HPDE6-E6E7 (cell line): ENCODE results near the gene HSD11B2.
A peak's percentile ranks its signal among the peaks of the same experiment; 100 is the strongest.

Experiments
- DNase-seq: peaks from one replicate; pipeline ENCODE4 v3.0.0; 2011; ENCODE audit warnings: missing footprints; ENCODE audit errors: extremely low spot score

HSD11B2 gene

GRCh38 chr16:67396159-67397035 lies 34.5 kb upstream of the HSD11B2 start:
- DNase-seq, result peak; percentile 94

DNA sequence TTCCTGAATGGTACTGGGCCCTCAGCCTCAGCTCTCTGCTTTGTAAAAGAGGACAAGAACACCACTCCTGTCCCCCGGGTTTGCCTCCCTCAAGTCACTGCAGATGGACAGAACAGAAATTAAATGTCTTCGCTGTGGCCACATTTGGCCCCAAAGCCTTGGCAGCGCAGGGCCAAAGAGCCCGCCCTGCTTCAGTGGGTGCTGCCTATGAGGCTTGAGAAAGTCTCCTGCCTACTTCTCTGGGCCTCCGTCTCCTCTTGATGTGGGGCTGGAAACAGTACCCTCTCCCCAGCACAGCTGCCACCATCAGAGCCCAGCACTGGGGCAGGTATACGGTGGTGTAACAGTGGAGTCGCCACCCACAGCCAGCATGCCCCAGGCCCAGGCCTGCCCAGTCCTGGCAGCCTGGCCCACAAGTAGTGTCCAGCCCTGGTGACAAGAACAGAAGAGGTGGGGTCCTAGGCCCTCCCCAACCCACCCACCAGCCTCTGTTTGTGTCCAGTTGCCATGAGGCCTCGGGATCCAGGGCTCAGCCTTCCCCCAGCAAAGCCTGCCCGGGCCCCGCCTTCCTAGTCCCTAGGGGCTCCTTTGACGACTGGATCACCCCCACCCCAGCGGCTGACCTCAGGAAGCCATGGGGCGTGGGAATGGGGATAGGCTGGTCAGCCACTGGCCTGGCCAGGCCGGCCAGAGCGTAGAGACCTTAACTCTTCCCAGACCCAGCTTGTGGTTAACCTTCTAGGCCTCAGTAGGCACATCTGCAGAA lies 33.7 kb upstream of the HSD11B2 start:
- DNase-seq, result no peak

DNA sequence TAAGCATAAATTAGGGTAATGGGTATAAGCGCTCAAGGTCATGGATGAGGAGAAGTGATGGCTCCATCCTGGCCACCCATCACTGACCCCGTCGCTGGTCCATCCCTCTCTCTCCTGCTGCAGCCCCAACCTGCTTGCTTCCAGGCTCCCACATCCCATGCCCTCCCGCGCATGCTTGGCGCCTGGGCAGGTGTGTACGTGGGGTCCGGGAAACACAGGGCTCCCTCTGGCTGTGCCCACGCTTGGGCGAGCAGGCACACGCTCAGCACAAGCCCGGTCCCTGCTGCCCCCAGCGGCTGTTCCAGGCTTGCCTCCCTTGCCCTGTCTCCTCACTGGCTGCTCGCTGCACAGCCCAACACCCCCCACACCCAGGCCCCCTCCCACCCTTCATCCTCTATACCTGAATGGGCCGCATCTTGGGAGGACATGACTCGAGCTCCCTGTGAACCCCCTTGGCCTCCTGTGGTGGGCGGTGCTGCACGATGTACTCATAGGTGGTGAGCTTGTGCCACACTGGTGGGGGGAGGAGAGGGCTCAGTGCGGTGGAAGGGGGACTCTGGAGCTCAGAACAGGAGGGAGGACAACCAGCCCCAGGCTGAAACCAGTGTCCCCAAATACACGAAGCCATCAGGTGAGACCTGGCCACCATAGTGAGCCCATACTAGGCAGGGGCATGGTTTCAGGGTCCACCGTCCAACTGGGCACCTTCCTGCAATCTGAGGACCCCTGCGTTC lies 32.9 kb upstream of the HSD11B2 start:
- no peak for DNase-seq

DNA sequence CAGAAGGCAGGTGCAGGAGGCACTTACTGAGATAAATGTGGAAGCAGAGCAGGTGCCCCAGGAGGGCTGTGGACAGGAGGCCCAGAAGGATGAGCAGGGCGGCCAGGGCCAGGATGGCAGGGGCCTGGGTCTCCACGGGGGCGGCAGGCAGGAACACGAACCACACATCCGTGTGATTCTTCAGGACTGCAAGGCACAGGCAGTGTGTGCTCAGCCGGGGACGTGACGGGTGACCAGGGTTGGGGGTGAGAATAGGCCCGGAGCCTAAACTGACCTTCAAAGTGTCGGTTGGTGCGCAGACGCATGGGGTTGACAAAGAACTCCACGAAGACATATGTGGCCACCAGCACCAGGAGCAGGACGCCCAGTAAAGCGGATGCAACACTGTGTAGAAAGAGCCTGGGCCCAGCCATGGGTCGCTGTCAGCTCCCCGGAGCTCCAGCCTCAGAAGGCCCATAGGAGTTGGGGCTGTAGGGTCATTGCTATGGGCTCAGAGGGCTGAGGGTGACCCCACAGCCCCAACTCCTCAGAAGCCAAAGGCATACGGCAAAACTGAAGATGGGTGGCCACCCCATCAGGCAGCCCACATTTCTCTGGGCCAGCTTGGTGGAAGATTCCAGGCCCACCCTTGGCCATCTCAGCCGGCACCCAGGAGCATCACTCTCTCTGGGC lies 32.2 kb upstream of the HSD11B2 start:
- DNase-seq, result no peak

GRCh38 chr16:67399218-67399733 lies 31.6 kb upstream of the HSD11B2 start:
- no peak for DNase-seq

DNA sequence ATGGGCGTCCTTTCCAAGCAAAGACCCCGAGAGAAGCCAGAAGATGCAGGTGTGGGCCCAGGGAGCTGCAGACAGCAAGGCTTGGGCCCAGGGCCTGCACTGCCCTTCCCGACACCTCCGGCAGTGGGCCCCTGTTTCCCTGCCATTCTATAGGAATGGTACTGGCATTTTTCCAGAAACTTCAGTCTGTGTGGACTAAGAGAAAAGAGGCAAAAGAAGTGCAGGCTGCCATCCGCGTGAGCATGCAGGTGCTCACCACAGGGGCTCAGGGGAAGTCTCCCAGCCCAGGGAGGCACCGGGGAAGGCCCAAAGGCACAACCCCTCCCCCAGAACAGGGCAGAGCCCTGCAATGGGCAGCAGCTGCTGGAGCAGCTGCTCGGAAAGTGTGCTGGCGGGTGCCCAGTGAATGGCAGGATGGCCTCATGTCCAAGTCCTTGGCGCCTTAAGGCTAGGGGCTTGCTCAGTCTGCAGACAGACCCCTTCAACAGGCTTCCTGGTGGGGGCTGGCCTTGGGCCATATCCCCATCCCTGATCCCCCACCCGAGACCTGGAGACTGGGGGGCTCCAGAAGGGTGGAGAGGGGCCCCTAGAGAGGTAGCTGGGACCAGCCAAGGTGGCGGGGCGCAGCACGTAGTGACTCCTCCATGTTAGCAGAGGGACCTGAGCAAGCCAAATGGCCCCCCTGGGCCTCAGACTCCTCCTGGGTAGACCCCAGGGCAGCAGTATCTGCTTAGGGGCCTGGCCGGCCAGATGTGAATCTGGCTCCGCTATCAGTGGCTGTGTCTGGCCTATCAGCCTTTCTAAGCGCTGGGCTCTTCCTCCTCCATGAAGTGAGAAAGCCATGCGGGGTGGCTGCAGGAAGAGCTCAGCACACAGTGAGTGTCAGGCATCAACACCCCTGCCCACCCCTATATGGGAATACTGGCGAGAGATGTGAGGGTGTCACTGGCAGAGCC lies 30.9 kb upstream of the HSD11B2 start:
- DNase-seq, result no peak

- DNase-seq, result no peak
These were observed 30.0 kb upstream of the HSD11B2 start for GRCh38 chr16:67400901-67401300.

- DNase-seq, result no peak
These were observed 26.9 kb upstream of the HSD11B2 start for GRCh38 chr16:67403976-67404555.

DNA sequence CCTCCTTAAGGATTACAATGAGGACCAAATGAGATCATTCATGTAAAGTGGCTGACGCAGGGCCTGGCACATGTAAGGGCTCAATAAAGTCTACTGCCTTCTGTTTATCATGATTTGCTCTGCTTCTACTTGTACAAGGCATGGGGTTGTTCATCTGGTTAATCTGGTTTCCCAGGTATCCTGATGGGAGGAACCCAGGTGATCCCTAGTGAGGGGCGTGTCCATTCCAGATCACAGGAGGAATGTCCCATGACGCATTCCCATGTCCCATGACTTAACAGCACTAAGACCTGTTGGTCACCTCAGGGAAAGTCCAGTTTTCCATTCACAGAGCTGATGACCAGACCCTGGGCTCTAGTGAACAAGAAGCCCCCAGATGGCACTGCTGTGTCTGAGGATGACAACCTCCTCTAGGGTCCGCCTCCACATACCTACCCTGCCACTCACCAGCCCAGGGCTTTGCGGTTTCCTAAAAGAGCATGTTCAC lies 26.1 kb upstream of the HSD11B2 start:
- peak; percentile 95 for DNase-seq

DNA sequence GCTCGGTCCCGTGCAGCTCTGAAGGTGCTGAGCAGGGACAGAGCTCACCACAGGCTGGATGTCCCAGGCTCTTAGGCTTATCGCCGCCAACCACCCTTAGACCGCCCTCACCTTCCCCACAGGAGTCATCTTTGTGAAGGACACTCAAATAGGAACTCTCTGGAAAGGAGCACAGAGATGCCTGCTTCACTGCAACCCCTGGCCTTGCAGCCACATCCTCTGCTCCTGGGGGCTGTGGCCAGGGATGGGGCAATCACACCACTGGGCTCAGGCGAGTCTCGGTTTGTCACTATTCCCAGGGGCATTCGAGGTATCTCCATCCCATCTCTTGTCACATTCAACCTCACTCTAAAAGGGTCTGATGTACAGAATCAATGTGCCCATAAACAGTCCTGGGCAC lies 25.6 kb upstream of the HSD11B2 start:
- DNase-seq, result no peak

DNA sequence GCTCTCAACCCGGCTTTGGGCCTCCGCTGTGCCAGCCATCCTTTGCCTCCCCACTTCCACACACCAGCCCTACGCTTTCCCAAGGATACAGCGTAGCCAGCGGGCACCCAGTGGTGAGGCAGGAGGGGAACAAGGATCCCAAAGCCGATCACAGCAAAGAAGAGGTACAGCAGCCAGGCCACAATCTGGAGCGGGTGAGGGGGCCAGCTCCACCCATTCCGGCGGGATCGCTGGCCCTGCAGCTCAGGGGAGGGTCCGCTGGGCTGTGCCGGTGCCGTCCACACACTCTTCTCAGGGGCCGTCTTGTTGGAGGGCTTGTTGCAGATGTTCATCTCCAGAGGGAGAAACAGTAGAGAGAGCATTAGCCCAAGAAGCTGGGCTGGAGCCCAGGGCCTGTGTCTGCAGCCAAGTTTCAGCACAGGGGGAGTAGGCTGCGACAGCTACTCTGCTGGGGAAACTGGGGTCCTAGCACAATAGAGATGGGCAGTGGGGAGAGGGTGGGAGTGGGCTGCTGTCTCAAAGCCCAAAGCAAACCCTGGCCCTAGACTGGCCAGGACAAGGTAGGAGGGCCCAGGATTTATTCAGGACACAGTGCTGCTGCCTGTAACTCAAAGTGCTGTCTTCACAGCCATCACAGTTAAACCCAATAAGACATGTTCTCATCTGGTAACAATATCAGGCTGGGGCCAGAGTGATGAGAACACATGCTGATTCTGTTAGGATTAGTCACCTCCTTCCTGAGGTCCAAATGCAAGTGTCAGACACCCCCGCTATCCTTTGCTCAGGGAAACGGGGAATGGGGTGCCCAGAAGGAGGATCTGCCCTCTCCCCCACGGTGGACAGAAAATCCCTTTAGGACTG lies 24.6 kb upstream of the HSD11B2 start:
- DNase-seq, result peak; percentile 76

DNA sequence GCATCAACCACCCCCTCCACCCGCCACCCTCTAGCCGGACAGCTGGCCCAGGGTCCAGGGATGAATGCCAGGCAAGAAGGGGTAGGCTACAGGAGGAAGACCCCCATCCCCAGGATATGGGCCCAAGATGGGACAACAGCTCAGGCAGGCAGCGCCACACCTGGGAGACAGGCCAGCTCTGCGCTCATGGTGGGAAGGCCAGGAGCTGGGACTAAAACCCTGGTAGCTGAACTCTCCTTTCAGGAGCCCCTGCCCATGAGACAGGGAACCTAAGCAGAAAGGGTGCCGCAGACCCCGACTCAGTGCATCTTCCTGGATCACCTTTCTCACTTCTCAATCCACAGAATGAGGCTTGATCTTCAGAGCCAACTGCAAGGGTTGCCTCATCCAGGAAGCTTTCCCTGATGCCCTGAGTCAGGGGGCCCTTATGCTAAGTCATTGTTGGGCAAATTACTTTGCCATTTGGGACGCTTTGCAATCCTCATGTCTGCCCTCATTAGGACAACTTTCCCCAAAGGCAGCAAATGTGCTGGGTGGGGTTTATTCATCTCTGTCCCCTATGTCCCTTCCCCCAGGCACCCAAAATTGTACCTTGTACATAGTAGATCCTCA lies 23.6 kb upstream of the HSD11B2 start:
- DNase-seq, result no peak

DNA sequence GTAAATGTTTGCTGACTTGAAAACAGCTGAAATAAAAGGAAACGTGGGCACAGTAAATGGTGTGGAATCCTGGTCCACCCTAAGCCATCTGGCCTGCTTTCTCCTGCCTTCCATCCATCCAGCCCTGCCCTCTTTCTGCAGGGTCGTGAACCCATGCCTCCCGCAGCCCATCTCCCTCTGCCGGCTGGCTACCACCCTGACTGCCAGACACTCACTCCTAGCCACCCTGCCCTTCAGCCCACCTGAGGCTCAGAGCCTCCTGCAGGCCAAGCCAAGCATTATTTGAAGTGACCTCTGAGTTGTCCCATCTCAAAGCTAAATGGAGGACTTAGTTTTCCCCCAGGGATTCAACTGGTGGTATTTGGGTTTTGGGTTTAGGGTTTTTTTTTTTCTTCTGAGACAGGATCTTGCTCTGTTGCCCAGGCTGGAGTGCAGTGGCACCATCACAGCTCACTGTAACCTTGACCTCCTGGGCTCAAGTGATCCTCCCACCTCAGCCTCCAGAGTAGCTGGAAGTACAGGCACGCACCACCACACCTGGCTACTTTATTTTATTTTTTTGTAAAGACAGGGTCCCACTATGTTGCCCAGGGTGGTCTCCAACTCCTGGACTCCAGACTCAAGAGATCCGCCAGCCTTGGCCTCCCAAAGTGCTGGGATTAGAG lies 23.0 kb upstream of the HSD11B2 start:
- no peak for DNase-seq

DNA sequence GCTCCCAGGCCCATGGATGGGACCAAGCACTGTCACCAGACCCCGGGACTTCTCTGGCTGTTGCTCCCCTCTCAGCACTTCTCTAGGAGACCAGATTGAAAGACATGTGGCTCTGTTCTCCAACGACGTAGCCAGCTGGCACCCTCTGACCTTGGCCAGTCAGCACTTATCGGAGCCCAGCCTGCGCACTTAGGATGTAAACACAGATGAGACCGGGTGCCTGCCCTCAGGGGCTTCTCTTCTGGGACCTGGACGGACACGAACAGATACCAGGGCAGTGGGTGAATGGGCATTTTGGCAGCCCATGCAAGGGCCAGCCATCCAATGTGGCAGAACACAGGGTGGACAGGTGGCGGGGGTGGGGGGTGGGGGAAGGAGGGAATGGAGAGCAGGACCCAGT lies 21.3 kb upstream of the HSD11B2 start:
- no peak for DNase-seq

GRCh38 chr16:67411339-67411738 lies 19.6 kb upstream of the HSD11B2 start:
- DNase-seq, result no peak

DNA sequence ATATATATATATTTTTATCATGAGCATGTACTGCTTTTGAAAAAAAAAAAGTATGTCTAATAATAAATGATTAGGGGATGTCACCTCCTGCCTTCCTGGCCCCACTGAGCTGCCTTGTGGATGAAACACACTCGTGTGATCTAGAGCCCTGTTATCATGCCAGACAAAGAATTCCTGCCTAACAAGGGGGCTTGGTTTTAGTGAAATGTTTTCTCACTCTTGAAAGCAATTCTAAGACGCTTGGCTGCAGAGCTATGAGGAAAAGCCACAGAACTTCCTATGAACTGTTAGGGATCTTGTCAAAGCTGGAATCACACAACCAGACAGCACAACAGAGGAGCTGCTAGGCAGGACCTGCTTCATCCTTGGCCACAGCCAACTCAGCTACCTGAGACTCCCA lies 18.6 kb upstream of the HSD11B2 start:
- DNase-seq, result no peak

DNA sequence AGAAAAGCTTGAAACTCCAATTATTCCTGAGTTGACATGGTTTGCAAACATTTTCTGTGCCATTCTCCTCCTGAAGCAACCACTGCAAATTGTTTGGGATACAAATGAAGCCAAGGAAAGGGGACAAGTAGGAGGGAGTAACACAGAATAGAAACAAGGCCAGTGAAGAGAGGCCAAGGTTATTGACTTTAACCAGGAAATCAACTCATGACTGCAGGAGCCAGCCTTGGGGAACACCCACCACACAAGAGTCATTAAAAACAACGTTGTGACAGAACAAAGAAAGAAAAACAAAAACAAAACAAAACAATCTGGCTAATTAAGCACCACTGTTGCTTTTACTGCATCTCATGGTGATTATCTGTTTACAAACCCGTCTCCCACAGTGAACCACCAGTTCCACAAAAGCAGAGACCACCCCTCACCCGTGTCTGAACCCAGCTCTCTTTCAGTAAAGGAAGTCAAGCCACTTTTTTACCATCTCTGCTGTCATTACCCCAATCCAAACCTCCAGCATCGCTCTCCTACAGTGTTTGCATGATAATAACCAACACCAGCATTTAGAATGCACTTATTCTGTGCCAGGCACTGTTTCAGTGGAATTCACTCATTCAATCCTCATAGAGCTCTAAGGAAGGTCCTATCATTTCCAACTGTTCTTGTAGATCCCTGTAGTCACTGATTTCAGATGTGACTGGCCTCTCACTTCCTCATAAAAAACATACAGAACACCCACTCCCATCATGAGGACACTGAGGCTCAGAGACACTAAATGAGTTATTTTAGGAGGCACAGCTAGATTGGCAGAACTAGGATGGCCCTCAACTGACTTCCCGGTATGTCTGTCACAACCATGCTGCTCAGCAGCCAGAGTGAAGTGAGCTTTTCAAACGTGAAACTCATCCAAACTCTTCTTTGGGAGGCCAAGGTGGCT lies 16.7 kb upstream of the HSD11B2 start:
- DNase-seq, result no peak
